Fibroblast of skin of abdomen (primary cell): ENCODE measurements around the gene ADAM17.
A peak's percentile ranks its signal among the peaks of the same experiment; 100 is the strongest.
"Not testable (repeated sequence)": the region's sequence is repeated elsewhere in the genome, so short reads cannot be mapped to it uniquely, and the experiment has no call there.

Source experiments
- DNase-seq: peaks from one replicate; pipeline ENCODE4 v3.0.0-alpha.2; 2013

ADAM17 gene

GRCh38 chr2:9565436-9566153 lies 10.0 kb upstream of the ADAM17 start:
- DNase-seq = peak; percentile 88

DNA sequence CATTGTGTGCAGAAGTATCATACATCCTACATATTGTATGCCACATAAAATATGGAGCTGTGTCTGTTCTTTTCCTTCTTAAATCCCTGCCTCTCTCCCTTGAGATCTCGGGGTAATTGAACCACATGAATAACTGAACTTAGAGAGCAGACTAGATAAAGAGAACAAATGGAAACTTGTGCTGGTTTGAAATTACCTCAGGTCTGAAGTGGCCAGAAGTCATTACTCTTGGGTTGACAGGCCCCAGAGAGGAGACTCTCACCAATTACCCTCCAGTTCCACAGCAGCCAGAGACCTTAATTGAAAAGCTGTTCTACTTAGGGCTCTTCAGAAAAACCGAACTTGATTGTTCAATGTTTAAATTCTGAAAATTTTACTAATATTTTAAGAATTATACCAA lies 5.0 kb upstream of the ADAM17 start:
- no peak for DNase-seq

GRCh38 chr2:9558948-9559381 lies 3.3 kb upstream of the ADAM17 start:
- peak; percentile 72 for DNase-seq

DNA sequence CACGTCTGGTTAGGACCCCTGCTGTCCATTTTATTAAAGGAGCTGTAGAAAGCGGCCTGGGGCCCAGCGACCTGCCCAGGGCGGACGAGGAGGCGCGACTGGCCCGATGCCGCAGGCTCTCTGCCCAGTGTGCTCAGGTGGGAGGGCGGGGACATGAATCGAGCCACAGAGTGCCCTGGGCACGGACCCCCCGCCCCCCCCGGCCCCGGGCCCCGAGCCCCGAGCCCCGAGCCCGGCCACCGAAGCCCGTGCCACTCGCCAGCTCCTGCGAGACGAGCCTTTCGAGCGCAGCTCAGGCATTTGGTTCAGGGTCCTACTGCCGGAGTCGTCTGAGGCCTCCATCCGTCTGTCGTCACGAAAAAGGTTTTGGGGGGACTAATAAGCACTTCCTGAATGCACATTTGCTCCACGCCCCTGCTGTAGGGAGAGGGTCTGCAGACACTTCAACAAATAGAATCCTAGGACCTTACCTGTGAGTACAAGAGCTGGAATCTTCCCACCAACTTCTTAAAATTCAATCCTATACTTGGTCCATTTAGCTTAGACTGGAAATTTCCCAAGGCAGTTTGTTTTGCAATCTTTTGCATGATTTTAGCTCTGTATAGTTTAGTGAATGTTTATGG lies 602 bp upstream of the ADAM17 start:
- no peak for DNase-seq

DNA sequence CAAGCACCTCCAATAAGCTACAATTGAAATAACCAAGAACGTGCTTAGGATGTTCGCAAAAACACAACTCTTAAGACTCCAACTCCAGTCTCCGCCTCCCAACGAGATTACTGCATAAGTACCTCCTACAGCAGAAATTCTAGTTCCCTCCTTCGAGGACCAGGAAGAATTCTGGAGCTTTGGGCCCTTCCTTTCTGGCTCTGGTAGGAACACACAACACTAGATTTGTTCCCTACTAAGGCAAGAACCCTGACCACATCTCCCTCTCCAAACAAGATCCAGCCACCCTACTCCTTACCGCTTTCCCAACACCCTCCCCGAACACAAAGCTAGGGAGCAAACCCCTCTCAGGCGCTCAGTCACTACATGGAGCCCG lies 721 bp downstream of the ADAM17 start:
- peak; percentile 74 for DNase-seq

DNA sequence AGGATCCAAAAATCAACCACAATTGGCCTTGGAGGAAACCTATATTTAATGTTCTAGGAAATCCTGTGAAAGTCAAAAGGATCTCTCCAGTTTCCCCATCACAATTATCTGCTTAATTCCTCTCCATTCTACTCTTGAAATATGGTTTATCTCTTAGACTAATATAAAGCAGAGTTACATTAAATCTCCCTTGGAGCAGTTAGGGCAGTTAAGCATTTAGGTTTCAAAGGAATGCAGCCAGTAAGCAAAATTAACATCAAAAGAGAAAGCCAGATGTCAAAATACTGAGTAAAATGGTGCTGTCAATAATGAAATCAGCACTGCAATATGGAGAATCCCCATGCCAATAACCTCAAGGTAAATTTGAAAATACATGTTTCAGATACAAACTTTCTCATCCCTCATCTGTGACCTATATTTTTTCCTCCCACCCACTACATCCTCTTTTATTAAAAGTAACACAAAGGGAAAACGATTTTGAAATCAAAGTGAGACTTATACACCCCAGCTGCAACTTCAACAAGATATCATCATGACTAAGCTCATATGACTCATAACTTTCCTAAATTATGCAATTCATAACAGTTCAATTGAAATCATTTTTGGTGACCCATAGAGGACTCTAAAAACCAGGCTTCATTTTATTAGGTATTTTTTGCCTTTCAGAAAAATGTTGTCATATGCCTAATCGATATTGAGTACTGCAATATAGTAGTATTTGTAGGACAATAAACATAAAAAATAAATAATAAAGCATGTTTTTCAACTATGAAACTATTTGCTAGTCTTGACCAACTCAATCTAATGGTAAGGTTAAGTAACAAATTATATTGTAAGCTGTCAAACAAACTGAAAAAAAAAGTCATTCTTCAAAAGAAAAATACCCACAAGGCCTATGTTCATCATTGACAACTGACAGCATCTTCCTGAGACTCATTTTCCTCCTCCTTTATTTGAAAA lies 3.1 kb downstream of the ADAM17 start:
- peak; percentile 74 for DNase-seq

- not testable (repeated sequence) for DNase-seq
Measured at GRCh38 chr2:9550859-9551391, 4.7 kb downstream of the ADAM17 start.

DNA sequence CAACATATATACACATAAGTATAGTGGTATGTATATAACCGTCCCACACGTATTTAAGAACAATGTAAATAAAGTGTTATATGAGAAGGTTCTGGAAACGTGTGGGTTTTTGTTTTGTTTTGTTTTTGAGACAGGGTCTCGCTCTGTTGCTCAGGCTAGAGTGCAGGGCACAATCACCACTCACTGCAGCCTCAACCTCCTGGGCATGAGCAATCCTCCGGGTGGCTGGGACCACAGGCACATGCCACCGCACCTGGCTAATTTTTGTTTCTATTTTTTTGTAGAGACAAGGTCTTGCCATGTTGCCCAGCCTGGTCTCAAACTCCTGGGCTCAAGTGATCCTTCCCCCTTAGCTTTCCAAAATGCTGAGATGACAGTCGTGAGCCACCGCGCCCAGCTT lies 6.2 kb downstream of the ADAM17 start:
- no peak for DNase-seq

DNA sequence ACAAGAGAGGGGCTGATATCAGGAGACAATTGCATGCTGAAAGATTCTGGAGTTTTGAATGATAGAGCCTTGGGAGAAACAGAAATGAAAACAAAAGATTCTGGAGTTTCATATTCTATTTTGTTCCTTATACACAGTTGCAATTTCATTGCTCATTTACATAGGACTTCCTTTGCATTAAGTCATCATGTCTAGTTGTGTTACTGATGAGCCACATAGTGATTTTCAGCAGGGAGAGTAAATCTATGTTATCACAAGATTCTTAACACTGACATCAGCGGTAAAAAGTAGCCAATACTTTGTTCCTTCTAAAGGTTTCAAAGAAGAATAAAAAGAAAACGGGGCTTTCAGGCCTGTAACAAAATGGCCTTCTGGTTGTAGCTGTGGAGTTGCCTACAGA lies 7.1 kb downstream of the ADAM17 start:
- peak; percentile 34 for DNase-seq

DNA sequence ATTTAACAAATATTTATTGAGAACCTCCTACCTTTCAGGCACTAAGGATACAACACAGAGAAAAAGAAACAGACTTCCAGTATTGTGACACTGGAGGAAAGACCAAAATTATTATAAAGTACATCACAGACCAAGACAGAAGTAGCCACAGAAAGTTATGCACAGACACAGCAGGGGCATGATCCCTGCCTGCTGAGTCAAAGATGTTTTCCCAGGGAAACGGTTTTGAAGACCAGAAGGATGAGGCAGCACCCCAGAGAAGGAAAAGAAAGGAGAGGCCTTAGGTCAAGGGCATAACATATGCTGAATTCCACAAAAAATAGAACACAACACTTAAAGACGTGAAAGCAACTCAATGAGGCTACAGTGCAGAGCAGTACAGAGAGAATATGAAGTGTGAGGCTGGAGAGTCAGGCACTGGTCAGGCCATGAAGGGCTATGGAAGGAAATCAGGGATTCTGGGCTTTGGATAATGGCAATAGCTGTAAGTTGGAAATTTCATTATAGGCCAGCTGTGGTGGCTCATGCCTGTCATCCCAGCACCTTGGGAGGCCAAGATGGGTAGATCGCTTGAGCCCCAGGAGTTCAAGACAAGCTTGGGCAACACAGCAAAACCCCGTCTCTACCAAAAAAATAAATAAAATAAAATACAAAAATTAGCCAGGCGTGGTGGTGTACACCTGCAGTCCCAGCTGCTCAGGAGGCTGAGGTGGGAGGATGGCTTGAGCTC lies 8.2 kb downstream of the ADAM17 start:
- DNase-seq = peak; percentile 12

- DNase-seq = no peak
Measured at GRCh38 chr2:9545502-9545901, 10.1 kb downstream of the ADAM17 start.

- no peak for DNase-seq
Measured at GRCh38 chr2:9543557-9543956, 12.1 kb downstream of the ADAM17 start.

DNA sequence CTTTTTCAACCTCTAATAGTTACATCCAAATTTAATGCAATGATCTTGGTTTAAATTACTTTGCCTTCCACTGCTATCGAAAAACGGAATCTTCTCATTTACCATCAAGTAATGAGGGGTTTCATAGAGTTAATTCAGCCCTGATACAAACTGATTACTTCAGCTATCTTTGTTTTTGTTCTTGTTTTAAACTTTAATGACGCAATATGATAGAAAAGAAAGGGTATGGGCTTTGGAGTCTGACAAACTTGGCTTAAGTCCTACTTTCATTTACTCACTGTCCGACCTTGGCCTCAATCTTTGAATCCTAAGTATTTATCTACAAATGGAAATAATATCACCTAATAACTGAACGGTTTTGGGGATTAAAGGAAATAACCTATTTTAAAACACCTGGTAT lies 16.1 kb downstream of the ADAM17 start:
- no peak for DNase-seq

- peak; percentile 82 for DNase-seq
Measured at GRCh38 chr2:9538000-9538507, 17.6 kb downstream of the ADAM17 start.

GRCh38 chr2:9536504-9536903 lies 19.1 kb downstream of the ADAM17 start:
- no peak for DNase-seq

DNA sequence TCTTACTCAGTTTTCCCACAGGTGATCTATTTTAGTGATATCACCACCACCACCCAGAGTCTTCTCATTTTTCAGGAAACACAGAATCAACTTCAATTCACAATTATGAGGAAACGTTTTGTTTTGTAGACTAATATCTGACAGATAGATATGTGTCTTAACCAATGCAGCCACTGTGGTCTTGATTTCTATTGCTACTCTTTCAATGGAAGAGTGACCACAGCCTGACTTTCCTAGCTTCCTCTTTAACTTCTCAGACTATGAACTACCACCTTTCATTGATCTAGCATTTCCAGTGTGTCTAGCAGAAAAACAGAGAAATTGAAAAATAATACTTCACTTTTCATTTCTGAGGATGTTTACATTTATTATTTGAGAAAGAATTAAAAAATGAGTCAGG lies 20.5 kb downstream of the ADAM17 start:
- no peak for DNase-seq

- no peak for DNase-seq
Measured at GRCh38 chr2:9533663-9534062, 22.0 kb downstream of the ADAM17 start.

DNA sequence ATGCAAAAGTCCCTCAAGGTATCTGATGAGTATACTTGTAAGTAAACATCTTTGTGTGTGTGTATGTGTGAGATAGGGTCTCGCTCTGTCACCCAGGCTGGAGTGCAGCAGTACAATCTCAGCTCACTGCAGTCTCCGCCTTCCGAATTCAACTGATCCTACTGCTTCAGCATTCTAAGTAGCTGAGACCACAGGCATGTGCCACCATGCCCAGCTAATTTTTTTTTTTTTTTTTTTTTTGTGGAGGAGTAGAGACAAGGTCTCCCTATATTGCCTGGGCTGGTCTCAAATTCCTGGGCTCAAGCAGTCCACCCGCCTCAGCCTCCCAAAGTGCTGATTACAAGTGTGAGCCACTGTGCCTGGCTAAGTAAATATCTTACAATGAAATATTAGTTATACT lies 23.2 kb downstream of the ADAM17 start:
- DNase-seq = no peak

- no peak for DNase-seq
Measured at GRCh38 chr2:9527995-9528787, 27.4 kb downstream of the ADAM17 start.

DNA sequence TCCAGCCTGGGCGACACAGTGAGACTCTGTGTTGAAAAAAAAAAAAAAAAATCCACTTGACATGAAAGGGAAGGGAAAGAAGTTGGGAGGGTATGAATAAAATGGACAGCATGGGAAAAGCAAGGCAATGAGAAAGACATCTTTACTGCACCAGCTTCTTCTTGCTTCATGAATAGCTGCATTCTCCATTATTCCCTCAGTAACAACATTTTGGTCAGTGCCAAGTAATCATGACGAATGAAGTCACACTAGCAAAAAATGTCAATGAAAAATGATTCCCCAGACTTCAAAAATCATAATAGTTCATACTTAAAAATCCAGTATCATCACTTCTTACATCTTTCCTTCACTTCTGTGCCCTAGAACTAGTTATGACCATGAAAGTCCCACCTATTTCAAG lies 30.4 kb downstream of the ADAM17 start:
- DNase-seq = no peak

DNA sequence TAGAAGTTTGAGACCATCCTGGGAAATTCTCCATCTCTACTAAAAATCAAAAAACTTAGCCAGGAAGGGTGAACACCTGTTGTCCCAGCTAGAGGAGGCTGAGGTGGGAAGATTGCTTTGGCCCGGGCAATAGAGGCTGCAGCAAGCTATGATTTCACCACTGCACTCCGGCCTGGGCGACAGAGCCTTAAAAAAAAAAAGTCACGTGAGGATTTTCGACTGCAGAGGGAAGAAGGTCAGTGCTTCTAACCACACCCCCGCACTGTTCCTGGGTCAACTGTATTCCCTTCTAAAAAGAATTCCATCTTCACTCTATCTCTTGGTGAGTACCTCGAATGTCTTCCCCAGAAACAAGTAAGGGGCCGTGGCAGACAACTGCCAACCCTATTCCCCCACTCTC lies 31.3 kb downstream of the ADAM17 start:
- DNase-seq = no peak
